Adrenal gland (tissue), 5 donors: ENCODE measurements around the gene FLT3LG.

Experiments used
- CTCF ChIP-seq, 6 experiments: fragments of 450-650 bp in 4 of 6; fragments of 200-600 bp in 2 of 6; sonication (generic) in 1 of 6; IDR thresholded peaks; 1 replicate in 5 of 6; 2 replicates in 1 of 6; pipeline versions ENCODE4 v1.5.1 to v1.8.0; 2016 to 2021; ENCODE audit warnings: antibody characterized with exemption in 6 of 6, mild to moderate bottlenecking in 2 of 6, moderate library complexity in 1 of 6
- POLR2A ChIP-seq, 2 donors: fragments of 450-650 bp; IDR thresholded peaks; one replicate each; pipeline ENCODE4 v1.6.1; 2017; ENCODE audit warnings: antibody characterized with exemption in 2 of 2, mild to moderate bottlenecking in 2 of 2, moderate library complexity in 1 of 2
- donor health status: DM: no; HTN: no; CAD: no.

DNA sequence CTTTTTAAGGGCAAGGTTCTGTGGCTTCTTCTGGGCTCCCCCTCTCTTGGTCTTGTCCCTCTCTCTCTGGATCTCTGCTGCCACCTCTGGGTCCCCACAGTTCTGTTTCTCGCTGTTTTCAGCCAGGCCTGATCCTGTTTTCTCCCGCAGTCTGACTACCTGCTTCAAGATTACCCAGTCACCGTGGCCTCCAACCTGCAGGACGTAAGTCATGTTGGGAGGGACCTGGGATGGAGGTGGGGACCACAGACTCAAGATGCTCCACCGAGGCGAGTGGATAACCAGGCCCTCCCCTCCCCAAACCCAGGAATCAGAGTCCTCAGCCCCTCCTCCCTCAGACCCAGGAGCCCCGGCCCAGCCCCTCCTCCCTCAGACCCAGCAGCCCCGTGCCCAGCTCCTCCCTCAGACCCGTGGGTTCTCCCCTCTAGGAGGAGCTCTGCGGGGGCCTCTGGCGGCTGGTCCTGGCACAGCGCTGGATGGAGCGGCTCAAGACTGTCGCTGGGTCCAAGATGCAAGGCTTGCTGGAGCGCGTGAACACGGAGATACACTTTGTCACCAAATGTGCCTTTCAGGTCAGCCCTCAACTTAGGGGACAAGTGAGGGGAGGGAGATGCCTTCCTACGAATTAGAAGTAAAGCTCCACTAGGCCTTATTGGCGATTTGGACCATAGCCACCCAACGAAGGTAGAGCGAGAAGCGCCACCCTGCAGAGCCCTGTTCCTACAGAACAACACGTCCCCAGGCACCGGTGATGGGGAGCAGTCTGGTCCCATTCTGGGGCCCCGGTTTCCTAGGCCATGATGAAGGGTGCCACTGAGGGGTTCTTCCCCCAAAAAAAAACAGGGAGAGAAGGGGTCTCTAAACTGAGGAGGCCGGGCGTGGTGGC, 2.2 kb downstream of the FLT3LG start:
- TF ChIP-seq CTCF (IDR thresholded peaks at IDR 0.05) (peak in 5 of 6 experiments; percentile 6 to 31 (median 11)), POLR2A (IDR thresholded peaks at IDR 0.05) (no peak)
